Esophagus muscularis mucosa (tissue), 3 donors: ENCODE measurements around the gene LRRC4C.

ENCODE experiments used
- POLR2AphosphoS5 ChIP-seq, 2 donors: sonication (generic); formaldehyde crosslinking; IDR thresholded peaks; one replicate each; pipeline ENCODE4 v1.6.1; 2017; ENCODE audit warnings: antibody characterized with exemption in 2 of 2
- TF ChIP-seq, protein P1 (sequence below), 3 experiments: fragments of 200-600 bp in 2 of 3; fragments of 450-650 bp in 1 of 3; sonication (generic) in 2 of 3; IDR thresholded peaks; one replicate each; pipeline ENCODE4 v1.5.1; 2017 to 2019; ENCODE audit warnings: antibody characterized with exemption in 3 of 3, mild to moderate bottlenecking in 2 of 3, moderate library complexity in 1 of 3

DNA sequence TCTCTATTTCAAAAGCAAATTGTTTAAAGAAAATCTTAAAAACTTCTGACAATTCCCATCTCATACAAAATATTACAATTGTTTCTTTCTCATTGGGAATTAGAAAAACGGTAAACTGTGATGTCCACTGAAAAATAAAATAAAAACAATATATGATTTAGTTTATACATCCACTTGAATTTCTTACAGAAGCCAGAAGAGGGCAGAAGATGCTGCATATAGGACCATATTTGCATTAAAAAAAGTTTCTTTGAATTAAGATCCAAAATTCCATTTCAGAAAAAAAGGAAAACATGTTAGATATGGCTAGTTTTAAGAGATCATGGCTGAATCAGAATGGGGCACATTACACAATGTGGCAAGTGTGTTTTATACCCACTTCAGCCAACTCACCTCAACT, 39.3 kb upstream of the LRRC4C start:
- TF ChIP-seq, protein P1, sequence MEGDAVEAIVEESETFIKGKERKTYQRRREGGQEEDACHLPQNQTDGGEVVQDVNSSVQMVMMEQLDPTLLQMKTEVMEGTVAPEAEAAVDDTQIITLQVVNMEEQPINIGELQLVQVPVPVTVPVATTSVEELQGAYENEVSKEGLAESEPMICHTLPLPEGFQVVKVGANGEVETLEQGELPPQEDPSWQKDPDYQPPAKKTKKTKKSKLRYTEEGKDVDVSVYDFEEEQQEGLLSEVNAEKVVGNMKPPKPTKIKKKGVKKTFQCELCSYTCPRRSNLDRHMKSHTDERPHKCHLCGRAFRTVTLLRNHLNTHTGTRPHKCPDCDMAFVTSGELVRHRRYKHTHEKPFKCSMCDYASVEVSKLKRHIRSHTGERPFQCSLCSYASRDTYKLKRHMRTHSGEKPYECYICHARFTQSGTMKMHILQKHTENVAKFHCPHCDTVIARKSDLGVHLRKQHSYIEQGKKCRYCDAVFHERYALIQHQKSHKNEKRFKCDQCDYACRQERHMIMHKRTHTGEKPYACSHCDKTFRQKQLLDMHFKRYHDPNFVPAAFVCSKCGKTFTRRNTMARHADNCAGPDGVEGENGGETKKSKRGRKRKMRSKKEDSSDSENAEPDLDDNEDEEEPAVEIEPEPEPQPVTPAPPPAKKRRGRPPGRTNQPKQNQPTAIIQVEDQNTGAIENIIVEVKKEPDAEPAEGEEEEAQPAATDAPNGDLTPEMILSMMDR (IDR thresholded peaks at IDR 0.05), result no peak
- TF ChIP-seq POLR2AphosphoS5 (IDR thresholded peaks at IDR 0.05), result no peak
